ENCODE measurements around the gene NR1D1.

Gene NR1D1

GRCh38 chr17:40101367-40102210 lies 1.2 kb upstream of the NR1D1 start:
- H3K9me2 ChIP-seq (ENCODE audit: low read depth, low read length), result no peaks in the 10 kb centered on the region
- TF ChIP-seq EZH2 (IDR thresholded peaks at IDR 0.05; ENCODE audit: borderline replicate concordance, low read length) (no peak), CTCF (IDR thresholded peaks at IDR 0.05; ENCODE audit: low read length) (no peak)
- H3K79me2 ChIP-seq (ENCODE audit: insufficient read depth, low read length), result no peaks in the 10 kb centered on the region
- peaks cover 7% of the 10 kb centered on the region; the same call in 1 of the 2 replicates for H3K36me3 ChIP-seq (ENCODE audit: insufficient read depth, low read length)
- no peaks in the 10 kb centered on the region; the same call in 1 of the 2 replicates for H3K27me3 ChIP-seq (ENCODE audit: insufficient read depth, low read length)
- no peaks in the 10 kb centered on the region for H4K20me1 ChIP-seq (ENCODE audit: insufficient read depth, low read length)
- peaks cover 55% of the 10 kb centered on the region for H3K4me1 ChIP-seq (ENCODE audit: insufficient read depth, low read length, severe bottlenecking)
- no peak overlapping the region for H3K4me3 ChIP-seq (ENCODE audit: low read depth, low read length, poor library complexity, severe bottlenecking)
- no peaks in the 10 kb centered on the region for H3K9me3 ChIP-seq (ENCODE audit: low read length)
- H3K4me2 ChIP-seq (ENCODE audit: low read length), result peak overlapping the region; percentile 95; the same call in 1 of the 2 replicates
- no peak overlapping the region for H3K27ac ChIP-seq (ENCODE audit: low read depth, low read length, poor library complexity, severe bottlenecking)
- no peaks in the 10 kb centered on the region for H3F3A ChIP-seq (ENCODE audit: insufficient read depth, low read length)
- H2AFZ ChIP-seq (ENCODE audit: low read length), result no peak overlapping the region
- no peak overlapping the region; the same call in 1 of the 2 replicates for H3K9ac ChIP-seq (ENCODE audit: low read length)

- Histone ChIP-seq H2AFZ (ENCODE audit: low read length) (no peak overlapping the region), H3K36me3 (ENCODE audit: insufficient read depth, low read length) (peaks cover 10% of the 10 kb centered on the region; the same call in 1 of the 2 replicates), H3K79me2 (ENCODE audit: insufficient read depth, low read length) (no peaks in the 10 kb centered on the region), H3K27ac (ENCODE audit: low read depth, low read length, poor library complexity, severe bottlenecking) (no peak overlapping the region), H3K9me2 (ENCODE audit: low read depth, low read length) (no peaks in the 10 kb centered on the region), H3K27me3 (ENCODE audit: insufficient read depth, low read length) (no peaks in the 10 kb centered on the region; the same call in 1 of the 2 replicates), H4K20me1 (ENCODE audit: insufficient read depth, low read length) (no peaks in the 10 kb centered on the region), H3K9ac (ENCODE audit: low read length) (peak overlapping the region; percentile 59), H3K4me3 (ENCODE audit: low read depth, low read length, poor library complexity, severe bottlenecking) (peak overlapping the region; percentile 80), H3K9me3 (ENCODE audit: low read length) (no peaks in the 10 kb centered on the region), H3K4me2 (ENCODE audit: low read length) (peak overlapping the region; percentile 95), H3K4me1 (ENCODE audit: insufficient read depth, low read length, severe bottlenecking) (peaks cover 63% of the 10 kb centered on the region), H3F3A (ENCODE audit: insufficient read depth, low read length) (no peaks in the 10 kb centered on the region)
- TF ChIP-seq EZH2 (IDR thresholded peaks at IDR 0.05; ENCODE audit: borderline replicate concordance, low read length), result no peak
- no peak for TF ChIP-seq CTCF (IDR thresholded peaks at IDR 0.05; ENCODE audit: low read length)
Measured at GRCh38 chr17:40100669-40101366, 429 bp upstream of the NR1D1 start.

- Histone ChIP-seq H3K4me3 (ENCODE audit: low read depth, low read length, poor library complexity, severe bottlenecking) (peak overlapping the region; percentile 80), H3K9ac (ENCODE audit: low read length) (peak overlapping the region; percentile 59)
Measured at GRCh38 chr17:40099619-40100418, 570 bp downstream of the NR1D1 start.

More at GRCh38 chr17:40099619-40100418, 570 bp downstream of the NR1D1 start:
- no peaks in the 10 kb centered on the region for H3F3A ChIP-seq (ENCODE audit: insufficient read depth, low read length)
- TF ChIP-seq EZH2 (IDR thresholded peaks at IDR 0.05; ENCODE audit: borderline replicate concordance, low read length) (no peak), CTCF (IDR thresholded peaks at IDR 0.05; ENCODE audit: low read length) (no peak)
- H3K4me1 ChIP-seq (ENCODE audit: insufficient read depth, low read length, severe bottlenecking), result peaks cover 67% of the 10 kb centered on the region
- H3K36me3 ChIP-seq (ENCODE audit: insufficient read depth, low read length), result peaks cover 10% of the 10 kb centered on the region; the same call in 1 of the 2 replicates
- H3K9me2 ChIP-seq (ENCODE audit: low read depth, low read length), result no peaks in the 10 kb centered on the region
- no peaks in the 10 kb centered on the region for H3K9me3 ChIP-seq (ENCODE audit: low read length)
- H3K79me2 ChIP-seq (ENCODE audit: insufficient read depth, low read length), result no peaks in the 10 kb centered on the region
- no peak overlapping the region for H2AFZ ChIP-seq (ENCODE audit: low read length)
- no peaks in the 10 kb centered on the region for H4K20me1 ChIP-seq (ENCODE audit: insufficient read depth, low read length)
- no peak overlapping the region for H3K27ac ChIP-seq (ENCODE audit: low read depth, low read length, poor library complexity, severe bottlenecking)
- peak overlapping the region; percentile 95 for H3K4me2 ChIP-seq (ENCODE audit: low read length)
- H3K27me3 ChIP-seq (ENCODE audit: insufficient read depth, low read length), result no peaks in the 10 kb centered on the region

All from OCI-LY1 (cell line).